Stimulated activated CD8-positive, alpha-beta memory T cell treated with anti-CD3 and anti-CD28 coated beads, Interleukin-12 subunit alpha, Interleukin-12 subunit beta, amount 100 ng/mL, for 1 hour (primary cell): Measurements from ENCODE around the gene CAMSAP1.
"Not testable (repeated sequence)": the region's sequence is repeated elsewhere in the genome, so short reads cannot be mapped to it uniquely, and the experiment has no call there.

Experiments used
- DNase-seq: peaks from one replicate; pipeline ENCODE4 v3.0.0-alpha.2; 2020; ENCODE audit warnings: low read depth

The CAMSAP1 gene, protein sequence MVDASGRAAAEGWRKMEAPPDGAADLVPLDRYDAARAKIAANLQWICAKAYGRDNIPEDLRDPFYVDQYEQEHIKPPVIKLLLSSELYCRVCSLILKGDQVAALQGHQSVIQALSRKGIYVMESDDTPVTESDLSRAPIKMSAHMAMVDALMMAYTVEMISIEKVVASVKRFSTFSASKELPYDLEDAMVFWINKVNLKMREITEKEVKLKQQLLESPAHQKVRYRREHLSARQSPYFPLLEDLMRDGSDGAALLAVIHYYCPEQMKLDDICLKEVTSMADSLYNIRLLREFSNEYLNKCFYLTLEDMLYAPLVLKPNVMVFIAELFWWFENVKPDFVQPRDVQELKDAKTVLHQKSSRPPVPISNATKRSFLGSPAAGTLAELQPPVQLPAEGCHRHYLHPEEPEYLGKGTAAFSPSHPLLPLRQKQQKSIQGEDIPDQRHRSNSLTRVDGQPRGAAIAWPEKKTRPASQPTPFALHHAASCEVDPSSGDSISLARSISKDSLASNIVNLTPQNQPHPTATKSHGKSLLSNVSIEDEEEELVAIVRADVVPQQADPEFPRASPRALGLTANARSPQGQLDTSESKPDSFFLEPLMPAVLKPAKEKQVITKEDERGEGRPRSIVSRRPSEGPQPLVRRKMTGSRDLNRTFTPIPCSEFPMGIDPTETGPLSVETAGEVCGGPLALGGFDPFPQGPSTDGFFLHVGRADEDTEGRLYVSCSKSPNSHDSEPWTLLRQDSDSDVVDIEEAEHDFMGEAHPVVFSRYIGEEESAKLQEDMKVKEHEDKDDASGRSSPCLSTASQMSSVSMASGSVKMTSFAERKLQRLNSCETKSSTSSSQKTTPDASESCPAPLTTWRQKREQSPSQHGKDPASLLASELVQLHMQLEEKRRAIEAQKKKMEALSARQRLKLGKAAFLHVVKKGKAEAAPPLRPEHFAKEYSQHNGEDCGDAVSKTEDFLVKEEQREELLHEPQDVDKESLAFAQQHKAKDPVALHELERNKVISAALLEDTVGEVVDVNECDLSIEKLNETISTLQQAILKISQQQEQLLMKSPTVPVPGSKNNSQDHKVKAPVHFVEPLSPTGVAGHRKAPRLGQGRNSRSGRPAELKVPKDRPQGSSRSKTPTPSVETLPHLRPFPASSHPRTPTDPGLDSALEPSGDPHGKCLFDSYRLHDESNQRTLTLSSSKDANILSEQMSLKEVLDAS (N-terminal part only)

DNA sequence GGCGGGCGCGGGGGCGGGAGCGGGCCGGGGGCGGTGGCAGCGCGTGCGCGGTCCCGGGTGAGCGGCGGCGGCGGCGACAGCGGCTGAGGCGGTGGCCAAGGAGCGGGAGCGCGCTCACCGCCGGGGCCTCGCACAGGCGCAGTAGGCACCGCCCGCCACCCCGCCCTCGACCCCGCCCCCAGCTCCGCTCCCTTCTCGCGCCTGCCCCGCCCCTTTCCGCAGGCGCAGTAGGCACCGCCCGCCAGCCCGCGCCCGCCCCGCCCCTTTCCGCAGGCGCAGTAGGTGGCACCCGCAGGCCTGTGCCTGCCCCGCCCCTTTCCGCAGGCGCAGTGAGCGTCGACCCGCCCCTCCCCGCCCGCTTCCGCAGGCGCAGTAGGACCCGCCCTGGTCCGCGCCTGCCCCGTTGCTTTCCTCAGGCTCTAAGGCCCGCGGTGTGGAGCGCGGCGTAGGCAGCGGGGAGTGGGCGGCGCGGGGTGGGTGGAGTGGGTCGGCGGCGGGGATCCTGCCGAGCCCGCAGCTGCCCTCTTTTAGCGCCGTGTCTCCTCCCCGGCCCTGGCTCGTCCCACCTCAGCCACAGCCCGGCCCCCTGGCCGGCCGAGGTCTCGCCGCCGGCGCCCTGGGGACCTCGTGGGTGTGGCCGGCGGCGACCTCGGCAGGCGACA lies at the start of gene CAMSAP1:
Gene CAMSAP1 (minus strand): TSS at position 116 of the 662 bp plus-strand sequence. CDS start 387 bp downstream, outside the sequence.
- DNase-seq: peak; percentile 90

DNA sequence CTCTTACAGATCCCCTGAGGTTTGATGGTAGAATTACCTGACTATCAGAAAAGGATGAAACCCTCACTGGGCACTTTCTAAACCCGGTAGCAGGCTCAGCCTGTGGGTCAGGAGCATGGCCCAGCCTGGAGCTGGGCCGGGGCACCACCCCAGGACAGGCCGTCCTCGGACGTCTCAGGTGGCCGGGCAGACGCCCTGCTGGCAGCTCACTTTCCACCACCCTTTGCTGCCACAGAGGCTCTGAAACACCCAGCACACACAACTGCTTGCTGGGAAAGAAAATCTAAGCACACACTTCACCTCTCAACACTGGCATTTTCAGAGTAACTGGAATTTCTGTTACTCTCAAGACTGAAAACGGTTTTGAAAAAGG lies 49.4 kb upstream of the CAMSAP1 start:
- DNase-seq: no peak

DNA sequence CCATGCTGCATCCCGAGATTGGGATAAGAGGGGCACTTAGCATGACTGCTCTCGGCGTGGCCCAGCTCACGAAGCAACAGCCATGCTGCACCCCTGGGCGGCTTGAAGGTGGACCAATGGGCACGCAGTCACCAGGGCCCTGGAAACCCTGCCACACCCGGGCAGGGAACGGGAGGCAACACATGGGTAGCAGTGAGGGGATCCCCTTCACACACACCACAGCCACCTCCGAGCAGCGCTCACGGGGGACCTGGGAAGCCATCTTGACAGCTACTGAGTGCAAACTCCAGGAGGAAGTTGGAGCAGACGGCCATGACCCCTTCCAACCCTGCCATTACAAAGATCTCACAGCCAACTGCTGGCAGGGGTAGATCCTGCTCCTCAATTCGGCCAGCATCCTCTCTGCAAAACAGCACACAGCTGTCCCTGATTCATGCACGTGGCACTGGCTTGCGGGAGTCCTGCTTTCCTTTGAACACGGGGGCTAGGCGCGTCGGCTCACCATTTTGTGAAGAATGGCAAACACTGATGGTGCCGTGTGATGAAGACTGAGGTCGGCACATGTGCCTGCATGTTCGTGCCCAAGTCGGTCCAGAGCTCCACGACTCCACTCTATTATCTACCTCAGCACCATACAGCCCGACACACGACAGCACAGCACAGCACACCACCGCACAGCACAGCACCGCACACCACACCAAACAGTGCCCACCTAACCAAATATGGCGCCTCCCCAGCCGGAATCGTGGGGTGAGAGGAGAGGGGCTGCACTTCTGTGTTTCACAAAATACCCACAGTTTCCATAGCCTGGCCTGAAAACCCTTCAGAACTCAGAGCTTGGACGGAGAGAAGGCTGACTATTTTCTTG lies 48.8 kb upstream of the CAMSAP1 start:
- no peak for DNase-seq

DNA sequence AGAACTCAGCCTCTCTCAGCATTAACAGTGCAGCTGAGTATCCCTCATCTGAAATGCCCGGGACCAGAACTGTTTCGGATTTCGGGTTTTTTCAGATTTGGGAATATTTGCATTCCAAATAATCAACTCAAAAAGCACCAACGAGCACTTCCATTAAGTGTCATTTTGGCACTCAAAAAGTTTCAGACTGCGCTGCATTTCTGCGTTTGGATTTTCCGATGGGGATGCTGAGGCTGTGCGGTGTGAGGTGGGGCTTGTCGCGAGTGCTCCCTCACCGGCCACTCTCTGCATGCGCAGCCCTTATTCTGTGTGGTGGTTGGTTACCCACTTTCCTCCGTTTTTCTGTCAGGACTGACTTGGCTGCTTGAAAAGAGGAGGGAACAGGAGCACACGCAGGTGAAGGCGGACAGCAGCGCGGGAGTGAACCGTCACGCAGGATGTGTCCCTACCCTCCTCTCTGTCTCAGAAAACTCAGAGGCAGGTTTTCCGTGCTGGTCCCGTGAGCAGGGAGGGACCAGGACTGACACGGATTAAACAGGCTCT lies 45.4 kb upstream of the CAMSAP1 start:
- no peak for DNase-seq

DNA sequence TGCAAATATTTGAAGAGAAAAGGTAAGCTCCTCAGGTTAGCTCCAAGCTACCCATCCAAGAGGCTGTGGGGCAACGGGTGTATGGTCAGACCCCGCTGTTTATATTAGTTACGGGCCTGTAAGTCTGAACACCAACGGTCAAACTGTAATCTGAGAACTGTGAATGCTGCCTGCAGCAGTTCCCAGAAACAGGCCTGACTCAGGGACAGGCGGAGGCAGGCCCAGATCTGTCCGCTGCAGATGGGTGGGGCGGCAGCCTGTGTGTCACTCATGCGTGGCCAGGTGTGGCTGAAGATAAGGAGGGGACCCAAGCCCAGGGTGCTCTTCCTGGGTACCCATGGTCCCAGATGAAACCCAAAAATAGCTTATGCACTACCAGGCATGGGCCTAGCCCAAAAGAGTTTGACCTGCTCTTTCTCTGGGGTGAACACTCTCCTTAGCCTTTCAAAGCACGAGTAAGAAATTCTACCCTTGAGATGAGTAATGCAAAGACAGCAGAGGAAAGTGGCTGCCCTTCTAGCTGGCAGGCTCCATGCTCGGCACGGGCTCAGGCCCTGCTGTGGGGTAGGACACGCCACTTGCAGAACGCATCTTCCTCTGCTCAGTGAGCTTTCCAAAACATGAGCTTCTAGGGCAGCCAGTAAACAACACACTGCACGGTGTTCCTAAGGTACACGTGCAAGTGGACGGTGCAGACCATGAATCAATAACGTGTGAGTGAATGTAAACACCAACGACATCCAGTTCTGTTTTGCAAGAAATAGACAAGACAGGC lies 44.7 kb upstream of the CAMSAP1 start:
- no peak for DNase-seq

DNA sequence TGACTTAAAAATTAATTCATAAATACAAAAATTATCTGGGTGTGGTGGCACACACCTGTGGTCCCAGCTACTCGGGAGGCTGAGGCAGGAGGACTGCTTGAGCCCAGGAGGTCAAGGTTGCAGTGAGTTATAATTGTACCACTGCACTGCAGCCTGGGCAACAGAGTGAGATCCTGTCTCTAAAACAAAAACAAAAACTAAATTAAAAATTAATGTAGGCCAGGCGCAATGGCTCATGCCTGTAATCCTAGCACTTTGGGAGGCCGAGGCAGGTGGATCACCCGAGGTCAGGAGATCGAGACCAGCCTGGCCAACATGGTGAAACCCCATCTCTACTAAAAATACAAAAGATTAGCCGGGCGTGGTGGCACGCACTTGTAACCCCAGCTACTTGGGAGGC lies 44.0 kb upstream of the CAMSAP1 start:
- DNase-seq: not testable (repeated sequence)

DNA sequence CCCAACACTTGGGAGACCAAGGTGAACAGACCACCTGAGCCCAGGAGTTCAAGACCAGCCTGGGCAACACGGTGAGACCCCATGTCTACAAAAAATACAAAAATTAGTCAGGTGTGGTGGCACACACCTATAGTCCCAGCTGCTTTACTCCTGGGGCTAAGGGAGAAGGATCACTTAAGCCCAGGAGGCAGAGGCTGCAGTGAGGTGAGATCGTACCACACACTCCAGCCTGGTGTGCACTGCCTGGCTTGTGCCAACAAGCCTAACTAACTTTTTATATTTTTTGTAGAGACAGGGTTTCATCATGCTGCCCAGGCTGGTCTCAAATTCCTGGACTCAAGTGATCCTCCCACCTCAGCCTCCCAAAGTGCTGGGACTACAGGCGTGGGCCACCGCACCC lies 43.5 kb upstream of the CAMSAP1 start:
- not testable (repeated sequence) for DNase-seq

DNA sequence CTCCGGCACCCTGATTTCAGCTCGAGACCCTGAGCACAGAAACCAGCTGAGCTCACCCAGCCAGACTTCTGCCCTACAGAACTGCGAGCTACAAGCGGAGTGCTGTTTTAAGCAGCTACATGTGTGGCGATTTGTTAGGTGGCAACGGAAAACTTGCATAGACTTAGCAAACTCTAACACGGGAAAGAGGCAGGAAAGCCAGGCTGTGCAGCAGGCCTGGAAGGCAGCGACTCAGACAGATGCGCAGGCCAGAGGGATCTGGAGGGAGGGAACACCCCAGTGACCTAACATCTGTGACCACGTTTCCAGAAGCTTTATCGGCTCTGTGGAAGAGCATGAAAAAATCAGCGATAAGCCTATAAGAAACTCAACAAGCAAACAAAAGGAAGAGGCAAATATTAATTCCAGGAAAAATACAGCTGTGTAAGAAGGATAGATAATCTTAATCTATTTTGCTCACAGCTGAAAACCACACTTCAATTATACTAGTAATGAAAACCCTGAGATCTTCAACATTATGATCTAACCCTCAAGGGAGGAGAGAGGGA lies 42.9 kb upstream of the CAMSAP1 start:
- no peak for DNase-seq

DNA sequence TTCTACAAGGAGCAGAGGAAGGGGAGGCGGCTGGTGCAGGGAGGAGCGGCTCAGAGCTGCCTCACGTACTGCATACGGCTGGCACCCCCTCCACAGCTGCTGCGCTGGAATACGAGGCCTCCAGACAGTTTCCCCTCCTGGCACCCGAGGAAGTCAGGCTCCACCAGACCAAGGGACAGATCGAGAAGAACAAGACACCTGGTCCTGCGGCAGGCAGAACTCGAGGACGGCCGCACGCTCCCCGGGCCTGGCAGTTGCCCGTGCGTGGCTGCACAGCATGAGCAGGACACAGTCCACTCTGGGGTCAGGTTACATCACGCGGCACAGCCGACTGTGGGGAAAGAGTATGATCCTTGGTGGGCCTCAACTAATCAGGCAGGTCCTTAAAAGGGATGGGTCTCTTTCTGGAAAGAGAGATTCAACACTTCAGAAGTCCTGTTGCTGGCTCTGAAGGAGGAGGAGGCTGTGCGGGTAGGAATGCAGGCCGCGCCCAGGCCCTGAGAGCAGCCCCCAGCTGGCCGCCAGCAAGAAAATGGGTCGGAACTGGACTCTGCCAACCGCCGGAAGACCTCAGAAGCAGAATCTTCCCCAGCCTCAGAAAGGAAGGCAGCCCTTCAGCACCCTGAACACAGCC lies 42.3 kb upstream of the CAMSAP1 start:
- DNase-seq: no peak

DNA sequence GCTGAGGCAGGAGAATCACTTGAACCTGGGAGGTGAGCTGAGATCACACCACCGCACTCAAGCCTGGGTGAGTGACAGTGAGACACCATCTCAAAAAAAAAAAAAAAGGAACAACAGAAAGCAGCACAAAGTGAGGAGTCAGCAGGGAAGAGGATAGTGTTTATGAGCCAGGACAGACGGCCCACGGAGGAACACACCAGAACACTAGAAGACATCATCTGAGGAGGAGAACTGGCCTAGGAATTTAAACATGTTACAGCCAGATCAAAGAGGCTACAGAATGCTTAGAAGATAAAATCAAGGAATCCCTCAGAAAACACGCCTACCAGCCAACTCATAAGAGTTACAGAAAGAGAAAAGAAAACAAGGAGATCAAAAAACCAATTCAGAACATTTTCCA lies 41.6 kb upstream of the CAMSAP1 start:
- no peak for DNase-seq

DNA sequence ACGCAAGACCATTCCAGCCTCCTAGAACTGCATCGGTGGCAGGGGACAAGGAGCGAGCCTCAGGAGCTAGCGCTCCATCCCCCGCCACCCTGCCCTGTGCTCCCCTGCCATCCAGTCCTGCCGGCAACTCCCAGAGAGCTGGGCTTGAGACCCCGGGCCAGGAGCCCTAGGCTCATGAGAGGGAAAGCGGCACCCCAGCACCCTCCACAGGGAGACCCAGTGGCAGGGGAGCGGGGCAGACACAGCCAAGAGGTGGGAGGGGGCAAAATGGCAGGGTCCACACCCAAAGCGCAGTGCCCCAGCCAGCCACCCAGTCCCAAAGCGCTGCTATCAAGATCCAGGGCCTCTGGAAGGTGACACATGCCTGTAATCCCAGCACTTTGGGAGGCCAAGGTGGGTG lies 41.1 kb upstream of the CAMSAP1 start:
- DNase-seq: no peak

DNA sequence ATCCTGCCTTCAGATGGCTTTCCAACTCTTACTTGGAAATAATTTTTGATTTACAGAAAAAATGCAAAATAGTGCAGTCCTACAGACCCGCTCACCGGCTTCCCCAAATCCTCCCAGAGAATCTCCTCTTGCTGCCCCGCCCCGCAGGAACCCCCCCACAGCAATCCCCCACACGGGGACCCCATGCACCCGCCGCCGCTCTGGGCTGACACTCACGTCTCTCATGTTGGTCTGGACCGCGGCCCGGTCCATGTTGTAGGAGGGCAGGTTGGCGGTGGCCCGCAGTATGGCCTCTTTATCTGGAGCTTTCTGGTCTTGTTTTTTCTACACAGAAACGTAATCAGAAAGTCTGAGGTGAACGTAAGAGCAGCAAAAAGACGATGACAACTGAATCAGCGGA lies 40.2 kb upstream of the CAMSAP1 start:
- no peak for DNase-seq

DNA sequence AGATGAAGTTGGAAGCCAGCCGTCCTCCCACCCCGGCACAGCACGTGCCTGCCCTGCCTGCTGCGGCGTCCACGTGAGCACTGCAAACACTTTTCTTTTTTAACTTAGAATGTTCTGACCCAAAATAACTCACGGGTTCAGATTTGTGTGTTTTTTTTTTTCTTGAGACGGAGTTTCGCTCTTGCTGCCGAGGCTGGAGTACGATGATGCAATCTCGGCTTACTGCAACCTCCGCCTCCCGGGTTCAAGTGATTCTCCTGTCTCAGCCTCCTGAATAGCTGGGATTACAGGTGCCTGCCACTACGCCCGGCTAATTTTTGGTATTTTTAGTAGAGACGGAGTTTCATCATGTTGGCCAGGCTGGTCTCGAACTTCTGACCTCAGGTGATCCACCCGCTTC lies 39.8 kb upstream of the CAMSAP1 start:
- not testable (repeated sequence) for DNase-seq

DNA sequence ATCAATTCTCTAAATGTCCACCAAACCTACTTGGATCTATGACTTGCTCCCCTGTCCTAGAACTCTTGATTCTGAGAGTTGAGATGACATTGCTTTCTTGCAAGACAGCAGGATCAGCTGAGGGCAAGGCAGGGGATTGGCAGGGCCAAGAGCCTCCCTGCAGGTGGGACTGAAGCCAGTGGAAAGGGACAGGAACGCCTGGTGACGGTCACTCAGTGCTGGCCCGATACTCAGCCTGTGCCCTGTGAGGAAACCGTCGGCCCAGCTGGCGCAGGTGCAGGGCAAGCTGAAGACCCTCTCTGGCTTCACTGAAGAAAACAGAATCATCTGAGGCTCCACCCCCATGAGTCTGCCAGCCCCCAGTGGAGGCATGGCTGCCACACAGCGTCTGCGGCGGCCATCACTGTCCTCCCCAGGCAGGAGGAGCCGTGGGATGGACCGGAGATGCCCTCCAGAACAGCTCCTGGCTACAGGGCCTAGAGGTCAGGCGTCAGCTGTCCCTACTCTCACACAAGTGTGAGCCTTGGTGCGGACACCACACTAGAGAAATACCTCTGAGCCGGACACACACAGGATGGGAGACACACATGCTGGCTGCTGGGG lies 39.1 kb upstream of the CAMSAP1 start:
- no peak for DNase-seq

DNA sequence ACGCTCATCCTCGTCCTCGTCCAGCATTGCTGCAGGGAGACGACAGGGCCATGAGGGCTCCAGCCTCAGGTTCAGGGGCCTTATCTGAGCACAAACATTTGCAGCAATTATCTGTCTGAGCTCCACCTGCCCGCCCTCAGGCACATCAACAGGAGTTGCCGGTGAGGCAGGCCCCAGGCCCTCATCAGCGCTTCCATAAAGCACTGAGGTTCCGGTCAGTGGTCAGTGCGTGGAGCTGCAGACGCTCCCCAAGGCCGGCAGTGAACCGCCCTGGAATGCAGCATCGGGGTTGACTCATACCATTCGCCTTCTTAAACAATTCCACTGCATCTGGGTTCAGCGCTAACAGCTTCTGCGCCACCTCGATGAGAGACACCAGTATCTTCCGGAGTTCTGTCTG lies 38.6 kb upstream of the CAMSAP1 start:
- no peak for DNase-seq

DNA sequence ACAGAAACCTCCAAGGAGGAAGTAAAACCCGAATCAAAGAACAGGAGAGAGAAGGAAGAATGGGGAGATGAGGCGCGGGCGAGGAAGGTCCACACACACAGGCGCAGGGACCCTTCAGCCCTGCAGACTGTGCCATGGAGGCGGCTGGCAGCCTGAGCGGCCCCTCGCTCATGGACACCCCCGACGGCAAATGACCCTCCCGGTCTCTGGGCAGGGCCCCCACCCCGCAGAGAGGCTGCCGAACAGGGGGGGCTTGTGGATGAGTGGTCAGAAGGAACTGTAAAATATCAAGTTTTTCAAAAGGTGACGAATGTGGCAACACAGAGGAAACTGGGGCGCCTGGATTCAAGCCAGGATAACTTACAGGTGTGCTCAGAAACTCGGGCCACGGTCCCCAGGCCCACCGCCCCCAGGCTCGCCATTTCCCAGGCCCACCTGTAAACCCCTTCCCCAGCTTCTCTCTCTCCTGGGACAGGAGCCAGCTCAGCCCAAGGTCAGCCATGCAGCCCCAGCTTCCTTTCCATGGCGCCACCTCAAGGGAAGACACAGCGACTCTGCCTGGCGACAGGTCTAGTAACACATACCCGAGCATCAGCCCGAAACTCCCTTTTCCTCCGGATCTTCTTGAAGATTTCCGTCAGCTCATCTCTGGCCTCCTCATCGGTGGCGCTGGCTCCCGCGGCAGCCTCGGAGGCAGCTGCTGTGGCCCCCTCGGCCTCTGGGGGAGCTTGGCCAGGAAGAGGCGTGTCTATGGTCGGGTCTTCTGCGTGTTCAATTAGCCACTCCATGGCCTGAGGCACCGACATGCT lies 37.3 kb upstream of the CAMSAP1 start:
- no peak for DNase-seq

DNA sequence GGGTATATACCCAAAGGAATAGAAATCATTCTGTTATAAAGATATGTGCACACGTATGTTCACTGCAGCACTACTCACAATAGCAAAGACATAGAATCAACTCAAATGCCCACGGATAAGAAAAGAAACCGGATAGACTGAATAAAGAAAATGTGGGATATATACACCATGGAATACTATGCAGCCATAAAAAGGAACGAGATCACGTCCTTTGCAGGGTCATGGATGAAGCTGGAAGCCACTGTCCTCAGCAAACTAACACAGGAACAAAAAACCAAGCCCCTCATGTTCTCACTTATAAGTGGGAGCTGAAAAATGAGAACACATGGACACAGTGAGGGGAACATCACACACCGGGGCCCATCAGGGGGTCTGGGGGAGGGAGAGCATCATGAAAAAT lies 36.3 kb upstream of the CAMSAP1 start:
- not testable (repeated sequence) for DNase-seq
